Erythroblast (primary cell): Measurements from ENCODE around the gene GFRA3.

Experiments
- DNase-seq, 2 experiments: peaks; one replicate each; lab custom pipeline; 2025; lab: John Stamatoyannopoulos, UW
- GATA1 ChIP-seq: IDR thresholded peaks from 2 replicates; pipeline ENCODE4 v1.6.1; 2011; ENCODE audit warnings: low read depth, mild to moderate bottlenecking, control low read depth, low read length, moderate library complexity
- POLR2A ChIP-seq: IDR thresholded peaks from 2 replicates; pipeline ENCODE4 v1.6.1; 2011; ENCODE audit warnings: mild to moderate bottlenecking, low read length

GFRA3 gene

DNA sequence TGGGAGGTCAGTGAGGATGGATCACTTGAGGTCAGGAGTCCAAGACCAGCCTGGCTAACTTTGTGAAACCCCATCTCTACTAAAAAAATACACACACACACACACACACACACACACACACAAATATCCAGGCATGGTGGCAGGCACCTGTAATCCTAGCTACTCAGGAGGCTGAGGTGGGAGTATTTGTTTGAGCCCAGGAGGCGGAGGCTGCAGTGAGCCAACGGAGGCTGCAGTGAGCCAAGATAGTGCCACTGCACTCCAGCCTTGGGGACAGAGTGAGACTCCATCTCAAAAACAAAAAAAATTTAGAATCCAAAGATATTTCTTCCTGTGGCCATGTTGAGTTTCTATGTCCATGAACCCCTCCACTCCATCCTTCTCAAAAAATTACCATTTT is 39.8 kb downstream of the GFRA3 start:
- TF ChIP-seq GATA1 (no peak), POLR2A (no peak)
- no peak for DNase-seq

DNA sequence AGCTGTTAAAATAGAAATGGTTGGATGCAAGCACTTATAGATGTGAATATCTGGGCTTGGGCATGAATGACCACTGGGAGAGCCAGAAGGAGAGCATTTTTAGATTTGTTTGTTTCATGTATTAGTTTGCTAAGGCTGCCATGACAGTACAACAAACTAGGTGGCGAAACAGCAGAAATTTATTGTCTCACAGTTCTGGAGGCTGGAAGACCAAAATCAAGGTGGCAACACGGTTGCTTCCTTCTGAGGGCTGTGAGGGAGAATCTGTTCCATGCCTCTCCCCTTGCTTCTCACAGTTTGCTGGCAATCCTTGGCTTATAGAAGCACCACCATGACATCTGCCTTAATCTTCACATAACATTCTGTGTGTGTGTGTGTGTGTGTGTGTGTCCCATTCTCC is 41.1 kb downstream of the GFRA3 start:
- TF ChIP-seq GATA1: no peak
- TF ChIP-seq POLR2A: no peak
- no peak for DNase-seq

DNA sequence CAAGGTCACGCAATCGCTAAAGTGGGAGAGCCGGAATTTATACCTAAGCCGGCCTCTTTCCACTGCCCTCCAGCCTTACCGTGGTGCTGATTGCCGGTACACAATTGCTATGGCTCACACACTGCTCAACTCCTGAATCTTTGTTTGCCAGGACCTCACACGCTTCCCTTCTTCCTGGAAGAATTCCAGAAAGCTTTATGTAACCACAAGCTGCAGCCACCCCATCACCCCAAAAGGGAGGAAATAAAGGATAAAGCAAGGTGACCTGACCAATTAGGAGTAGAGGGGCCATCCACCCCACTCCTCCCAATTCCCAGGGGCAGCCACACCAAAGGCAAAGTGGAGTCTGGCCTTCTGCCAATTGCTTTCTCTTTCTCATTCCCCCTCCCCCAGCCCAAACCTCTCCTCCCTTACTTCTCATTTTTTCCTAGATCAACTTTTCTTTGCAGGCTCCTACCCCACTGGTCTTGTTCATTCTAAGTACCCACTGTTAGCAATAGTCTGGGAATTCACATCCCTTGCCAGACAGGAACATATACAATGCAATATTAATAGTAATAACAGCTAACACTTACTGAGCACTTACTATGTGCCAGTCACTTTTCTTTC is 43.3 kb downstream of the GFRA3 start:
- no peak for TF ChIP-seq POLR2A
- TF ChIP-seq GATA1: no peak
- DNase-seq: no peak

DNA sequence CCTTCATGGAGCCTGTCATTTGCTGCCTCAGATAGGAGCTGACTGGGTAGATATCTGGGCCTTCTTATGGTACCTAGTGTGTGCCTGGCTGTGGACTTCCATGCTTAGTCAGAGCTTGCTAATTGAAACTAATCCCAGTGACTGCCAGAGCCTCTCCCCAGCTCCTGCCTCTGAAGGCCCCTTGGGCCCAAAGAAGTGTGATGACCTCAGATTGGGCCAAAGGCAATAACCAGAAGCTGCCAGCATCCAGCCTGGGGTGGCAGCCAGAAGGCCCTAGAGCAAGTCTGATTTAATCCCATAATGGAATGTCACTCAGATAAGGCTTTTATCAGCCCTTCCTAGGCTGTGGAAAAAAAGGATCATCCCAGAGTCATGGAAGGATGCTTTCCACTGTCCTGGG is 44.2 kb downstream of the GFRA3 start:
- DNase-seq: no peak
- TF ChIP-seq GATA1 (no peak), POLR2A (no peak)

DNA sequence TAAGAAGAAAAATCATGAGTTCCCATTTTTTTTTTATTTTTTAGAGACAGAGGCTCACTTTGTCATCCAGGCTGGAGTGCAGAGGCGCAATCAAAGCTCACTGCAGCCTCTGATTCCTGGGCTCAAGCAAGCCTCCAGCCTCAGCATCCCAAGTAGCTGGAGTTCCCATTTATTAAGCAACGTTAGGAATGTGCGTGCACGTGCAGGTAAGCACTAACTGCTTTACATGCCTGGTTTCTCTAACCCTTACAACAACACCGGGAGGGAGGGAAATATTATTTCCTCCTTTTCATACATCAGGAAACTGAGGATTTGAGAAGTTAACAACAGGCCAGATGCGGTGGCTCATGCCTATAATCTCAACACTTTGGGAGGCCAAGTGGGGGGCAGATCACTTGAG is 45.0 kb downstream of the GFRA3 start:
- TF ChIP-seq POLR2A (no peak), GATA1 (no peak)
- DNase-seq: no peak

- TF ChIP-seq GATA1: no peak
- no peak for TF ChIP-seq POLR2A
- DNase-seq: no peak
Measured at GRCh38 chr5:138226910-138227309, 47.5 kb downstream of the GFRA3 start.

- no peak for TF ChIP-seq GATA1
- no peak for TF ChIP-seq POLR2A
- no peak for DNase-seq
Measured at GRCh38 chr5:138224712-138225111, 49.7 kb downstream of the GFRA3 start.

GRCh38 chr5:138223532-138223931 is 50.9 kb downstream of the GFRA3 start:
- TF ChIP-seq POLR2A (no peak), GATA1 (no peak)
- no peak for DNase-seq

DNA sequence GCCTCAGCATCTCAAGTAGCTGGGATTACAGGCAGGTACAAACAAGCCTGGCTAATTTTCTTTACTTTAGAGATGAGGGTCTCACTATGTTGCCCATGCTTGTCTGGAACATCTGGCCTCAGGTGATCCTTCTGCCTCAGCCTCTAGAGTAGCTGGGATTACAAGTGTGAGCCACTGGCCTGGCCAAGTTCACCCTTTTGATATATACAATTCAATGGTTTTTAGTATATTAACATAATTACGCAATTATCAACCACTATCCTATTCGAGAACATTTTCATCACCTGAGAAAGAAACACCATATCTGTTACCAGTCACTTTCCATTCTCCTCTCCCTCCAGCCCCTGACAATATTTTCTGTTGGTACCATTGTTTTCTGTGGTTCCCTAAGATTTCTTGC is 57.6 kb downstream of the GFRA3 start:
- no peak for DNase-seq
- TF ChIP-seq POLR2A (no peak), GATA1 (no peak)

DNA sequence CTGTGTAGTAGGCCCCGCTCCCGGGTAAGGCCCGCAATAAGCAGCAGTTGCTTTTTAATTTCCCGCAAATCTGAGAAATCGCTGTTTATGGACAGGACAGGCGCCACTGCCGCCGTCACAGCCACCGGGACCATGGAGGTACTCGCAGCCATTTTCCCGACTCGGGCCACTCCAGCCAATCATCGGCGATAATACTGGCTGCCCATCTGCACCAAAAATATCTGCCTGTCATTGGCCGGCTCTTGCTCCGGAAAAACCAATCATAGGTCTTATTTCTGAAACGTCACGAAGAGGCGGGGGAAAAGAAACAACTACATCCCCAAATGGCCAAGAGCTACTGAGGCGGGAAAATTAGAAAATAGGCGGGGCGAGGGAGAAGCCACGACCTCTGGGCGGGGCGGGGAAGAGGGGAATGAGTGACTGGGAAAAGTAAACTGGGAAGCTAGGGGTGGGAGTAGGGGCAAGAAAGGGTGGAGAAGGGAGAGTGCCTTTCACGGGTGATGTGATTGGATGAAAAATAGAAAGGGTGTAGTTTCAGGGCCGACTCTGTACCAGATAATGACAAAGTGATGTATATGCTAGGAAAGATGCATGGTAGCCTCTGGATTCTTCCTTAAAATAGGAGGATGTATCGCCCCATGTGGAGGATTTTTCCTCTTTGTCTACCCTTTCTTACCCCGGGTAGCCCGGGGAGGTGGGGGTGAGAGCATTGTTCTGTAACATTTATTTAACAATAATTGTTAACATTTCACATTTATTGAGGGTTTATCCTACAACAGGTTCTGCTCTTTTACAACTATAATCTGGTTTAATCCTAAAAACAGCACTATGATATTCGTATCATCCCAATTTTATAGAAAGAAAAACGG is 61.0 kb downstream of the GFRA3 start, which contains the start of gene CDC23:
Gene CDC23 (minus strand): TSS at position 163 of the 869 bp plus-strand sequence. CDS start 11 bp downstream, at position 152.
- TF ChIP-seq POLR2A: peak; percentile 89
- TF ChIP-seq GATA1: no peak
- peak; percentile 97 to 98 for DNase-seq

DNA sequence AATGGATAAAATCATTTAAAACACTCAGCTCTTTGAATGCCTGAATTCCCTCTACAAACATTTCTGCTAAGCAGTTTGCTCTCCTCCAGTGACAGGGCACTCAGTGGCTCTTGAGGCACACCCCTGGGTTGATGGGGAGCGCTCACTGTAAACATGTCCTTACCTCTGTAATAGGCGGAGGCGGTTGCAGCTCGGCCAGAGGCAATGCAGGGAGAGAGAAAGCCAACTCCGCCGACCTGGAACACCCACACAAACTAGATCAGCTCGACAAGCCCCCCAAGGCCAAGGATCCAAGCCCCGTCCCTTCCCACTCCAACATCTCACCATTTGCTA is 61.6 kb downstream of the GFRA3 start:
- no peak for TF ChIP-seq GATA1
- TF ChIP-seq POLR2A: no peak
- peak; percentile 74 to 82 for DNase-seq

- TF ChIP-seq POLR2A: no peak
- TF ChIP-seq GATA1: no peak
- no peak for DNase-seq
Measured at GRCh38 chr5:138210985-138211384, 63.4 kb downstream of the GFRA3 start.
